PC-3 (cell line): ENCODE results near the gene HS2ST1. TPM values are rescaled to one million over a fixed set of nuclear protein-coding genes. Genes with fewer than 3 reads are reported as not detected.

Source experiments
- ATAC-seq: fragments of 200-7000 bp; cut with Tn5 transposase; 2 replicates; pipeline ENCODE4 v1.9.1; 2020; ENCODE audit warnings: mild to moderate bottlenecking, moderate library complexity
- BruUV-seq: library from RNA; stranded (reverse); fragments of 400-500 nt; replicated peaks from 2 replicates; lab custom pipeline; 2021; lab: Mats Ljungman, UMichigan
- CTCF ChIA-PET: fragments of 300-600 bp; sonication (Branson Sonifier 250); formaldehyde crosslinking; loops from one replicate; lab custom pipeline; 2022; ENCODE audit warnings: antibody characterized with exemption; lab: Charles Lee
- POLR2A ChIA-PET: fragments of 300-600 bp; sonication (Branson Sonifier 250); formaldehyde crosslinking; loops from one replicate; lab custom pipeline; 2022; ENCODE audit warnings: antibody characterized with exemption; ENCODE audit not compliant: unreplicated experiment; lab: Charles Lee
- DNase-seq: peaks from one replicate; pipeline ENCODE4 v3.0.0-alpha.2; 2015
- H2AFZ ChIP-seq: fragments of 300-600 bp; sonication (generic); 2 replicates; pipeline ENCODE4 v1.6.0; 2016; ENCODE audit warnings: antibody characterized with exemption, low read length
- H3F3A ChIP-seq: fragments of 300-600 bp; sonication (generic); one replicate; pipeline ENCODE4 v1.6.0; 2017; ENCODE audit warnings: antibody characterized with exemption, low read length, control low read depth, mild to moderate bottlenecking; ENCODE audit not compliant: unreplicated experiment
- H3K27ac ChIP-seq: fragments of 300-600 bp; sonication (generic); 2 replicates; pipeline ENCODE4 v1.5.1; 2016; ENCODE audit warnings: mild to moderate bottlenecking, low read length
- H3K27me3 ChIP-seq: fragments of 300-600 bp; sonication (generic); 2 replicates; pipeline ENCODE4 v1.6.1; 2016; ENCODE audit warnings: low read length, mixed read lengths
- H3K36me3 ChIP-seq: fragments of 300-600 bp; sonication (generic); 2 replicates; pipeline ENCODE4 v1.6.1; 2016; ENCODE audit warnings: low read depth, mixed run types, low read length, mixed read lengths
- H3K4me1 ChIP-seq: fragments of 300-600 bp; sonication (generic); 2 replicates; pipeline ENCODE4 v1.5.1; 2016; ENCODE audit warnings: low read length; ENCODE audit not compliant: insufficient read depth
- H3K4me2 ChIP-seq: fragments of 300-600 bp; sonication (generic); 2 replicates; pipeline ENCODE4 v1.6.0; 2016; ENCODE audit warnings: low read length
- H3K4me3 ChIP-seq: fragments of 300-600 bp; sonication (generic); 2 replicates; pipeline ENCODE4 v1.5.1; 2016; ENCODE audit warnings: mild to moderate bottlenecking, low read length, mixed read lengths
- H3K79me2 ChIP-seq: fragments of 300-600 bp; sonication (generic); 2 replicates; pipeline ENCODE4 v1.6.1; 2017; ENCODE audit warnings: low read length, mixed read lengths
- H3K9ac ChIP-seq: fragments of 300-600 bp; sonication (generic); 2 replicates; pipeline ENCODE4 v1.6.0; 2016; ENCODE audit warnings: mild to moderate bottlenecking, low read length
- H3K9me2 ChIP-seq: fragments of 300-600 bp; sonication (generic); replicated peaks from 2 replicates; pipeline ENCODE4 v1.6.1; 2016; ENCODE audit warnings: mixed run types, low read length, mixed read lengths
- H3K9me3 ChIP-seq: fragments of 300-600 bp; sonication (generic); 2 replicates; pipeline ENCODE4 v1.6.1; 2016; ENCODE audit warnings: low read length, mixed read lengths
- H4K20me1 ChIP-seq: fragments of 300-600 bp; sonication (generic); 2 replicates; pipeline ENCODE4 v1.6.1; 2016; ENCODE audit warnings: low read length, mixed read lengths
- EZH2 ChIP-seq: fragments of 300-600 bp; sonication (generic); IDR thresholded peaks from one replicate; pipeline ENCODE4 v1.6.1; 2017; ENCODE audit warnings: antibody characterized with exemption, mild to moderate bottlenecking, low read length; ENCODE audit not compliant: unreplicated experiment
- EZH2phosphoT487 ChIP-seq: fragments of 300-600 bp; sonication (generic); IDR thresholded peaks from 2 replicates; pipeline ENCODE4 v1.6.1; 2018; ENCODE audit warnings: mild to moderate bottlenecking, antibody characterized with exemption, low read length, borderline replicate concordance
- intact Hi-C: fragments of 100-400 bp; cut with micrococcal nuclease; formaldehyde crosslinking; loops from 2 replicates; pipeline ENCODE4 v1.9.0; 2023
- total RNA-seq: library from RNA; depleted of rRNA; stranded (reverse); fragments of >200 nt; gene quantifications from 2 replicates; pipeline ENCODE4 v1.2.3, GENCODE V29; 2014
- TF ChIP-seq, protein P1 (sequence below): fragments of 300-600 bp; sonication (generic); conservative IDR thresholded peaks from 2 replicates; pipeline ENCODE4 v1.5.1; 2017; ENCODE audit warnings: antibody characterized with exemption, low read depth, mild to moderate bottlenecking, low read length

The HS2ST1 gene
- total RNA-seq, 1 experiment from 2014 or later = 15.3 TPM

DNA sequence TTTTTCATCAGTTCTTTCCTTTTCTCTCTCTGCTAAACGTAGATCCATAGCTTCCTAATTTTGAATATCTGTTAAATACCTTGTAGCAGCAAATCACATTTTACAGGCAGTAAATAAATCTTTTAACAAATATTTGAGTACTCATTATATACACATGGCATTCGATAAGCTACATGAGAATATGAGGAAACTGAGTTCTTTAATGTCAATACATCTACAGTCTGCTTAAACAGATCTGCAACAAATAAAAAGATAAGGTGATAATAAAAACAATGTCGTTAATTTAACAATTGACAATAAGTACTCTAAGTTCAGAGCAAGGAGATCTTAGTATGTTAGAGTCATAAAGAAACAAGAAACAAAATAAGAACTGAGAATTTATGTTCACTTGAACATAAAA lies 43.4 kb upstream of the HS2ST1 start:
- Histone ChIP-seq H3K4me2 (peak overlapping the region; percentile 57; the same call in 1 of the 2 replicates), H3K27me3 (no peaks in the 10 kb centered on the region), H3K27ac (peak overlapping the region; percentile 53; the same call in 1 of the 2 replicates), H3K4me1 (peaks cover 21% of the 10 kb centered on the region), H3K9ac (no peak overlapping the region), H3K79me2 (0 out of 2 replicates have a peak, but pooled peaks cover 3% of the 10 kb centered on the region), H3K9me2 (no peaks in the 10 kb centered on the region), H3K36me3 (no peaks in the 10 kb centered on the region), H3K9me3 (no peaks in the 10 kb centered on the region), H4K20me1 (no peaks in the 10 kb centered on the region), H3K4me3 (no peak overlapping the region), H2AFZ (no peak overlapping the region), H3F3A (no peaks in the 10 kb centered on the region)
- ChIA-PET CTCF (no interaction called here), POLR2A (no interaction called here)
- TF ChIP-seq, protein P1, sequence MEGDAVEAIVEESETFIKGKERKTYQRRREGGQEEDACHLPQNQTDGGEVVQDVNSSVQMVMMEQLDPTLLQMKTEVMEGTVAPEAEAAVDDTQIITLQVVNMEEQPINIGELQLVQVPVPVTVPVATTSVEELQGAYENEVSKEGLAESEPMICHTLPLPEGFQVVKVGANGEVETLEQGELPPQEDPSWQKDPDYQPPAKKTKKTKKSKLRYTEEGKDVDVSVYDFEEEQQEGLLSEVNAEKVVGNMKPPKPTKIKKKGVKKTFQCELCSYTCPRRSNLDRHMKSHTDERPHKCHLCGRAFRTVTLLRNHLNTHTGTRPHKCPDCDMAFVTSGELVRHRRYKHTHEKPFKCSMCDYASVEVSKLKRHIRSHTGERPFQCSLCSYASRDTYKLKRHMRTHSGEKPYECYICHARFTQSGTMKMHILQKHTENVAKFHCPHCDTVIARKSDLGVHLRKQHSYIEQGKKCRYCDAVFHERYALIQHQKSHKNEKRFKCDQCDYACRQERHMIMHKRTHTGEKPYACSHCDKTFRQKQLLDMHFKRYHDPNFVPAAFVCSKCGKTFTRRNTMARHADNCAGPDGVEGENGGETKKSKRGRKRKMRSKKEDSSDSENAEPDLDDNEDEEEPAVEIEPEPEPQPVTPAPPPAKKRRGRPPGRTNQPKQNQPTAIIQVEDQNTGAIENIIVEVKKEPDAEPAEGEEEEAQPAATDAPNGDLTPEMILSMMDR = no peak
- no peak for TF ChIP-seq EZH2
- TF ChIP-seq EZH2phosphoT487 = no peak
- no TSS peak for BruUV-seq
- intact Hi-C loops = loop anchor here (5.0 kb wide), 1 partner anchor 41 kb away; the partner anchor contains the start of genes HS2ST1 and SELENOF
- DNase-seq = no peak
- ATAC-seq = no peak

DNA sequence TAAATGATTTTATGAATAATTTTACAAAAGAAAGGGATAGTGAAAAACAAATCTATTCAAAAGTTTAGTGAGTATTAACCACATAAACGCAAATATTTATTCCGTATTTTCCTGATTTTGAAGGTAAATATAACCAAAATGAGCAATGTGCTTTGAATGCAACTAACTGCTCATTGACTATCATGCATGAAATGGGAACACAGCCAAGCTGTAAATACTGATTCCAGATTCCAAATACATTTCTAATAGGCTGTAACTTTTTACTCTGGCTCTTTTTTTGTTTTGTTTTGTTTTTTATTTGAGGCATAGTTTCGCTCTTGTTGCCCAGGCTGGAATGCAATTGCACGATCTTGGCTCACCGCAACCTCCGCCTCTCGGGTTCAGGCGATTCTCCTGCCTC lies 42.3 kb upstream of the HS2ST1 start:
- no peak for TF ChIP-seq EZH2phosphoT487
- TF ChIP-seq, protein P1 = no peak
- no peak for TF ChIP-seq EZH2
- H2AFZ ChIP-seq = 0 out of 2 replicates have a peak overlapping the region, but pooled peaks have one; percentile 16
- H4K20me1 ChIP-seq = no peaks in the 10 kb centered on the region
- intact Hi-C loops = loop anchor here (5.0 kb wide), 1 partner anchor 40 kb away; the partner anchor contains the start of genes HS2ST1 and SELENOF
- DNase-seq = peak; percentile 90
- H3K4me1 ChIP-seq = peaks cover 21% of the 10 kb centered on the region
- H3F3A ChIP-seq = no peaks in the 10 kb centered on the region
- no peak overlapping the region for H3K9ac ChIP-seq
- H3K4me2 ChIP-seq = peak overlapping the region; percentile 57
- H3K27ac ChIP-seq = peak overlapping the region; percentile 53
- ChIA-PET POLR2A (interaction anchor here (0.6 kb wide), 1 partner anchor 22 kb away, joined by 5 read pairs; no protein-coding TSS in a partner anchor), CTCF (interaction anchor here (0.6 kb wide), 2 partner anchors 40 to 170 kb away, joined by 3 to 5 read pairs; no protein-coding TSS in a partner anchor)
- H3K79me2 ChIP-seq = 0 out of 2 replicates have a peak, but pooled peaks cover 3% of the 10 kb centered on the region
- no peaks in the 10 kb centered on the region for H3K9me2 ChIP-seq
- 0 out of 2 replicates have a peak, but pooled peaks cover 1% of the 10 kb centered on the region for H3K36me3 ChIP-seq
- ATAC-seq = peak; percentile 65
- H3K27me3 ChIP-seq = no peaks in the 10 kb centered on the region
- H3K9me3 ChIP-seq = no peaks in the 10 kb centered on the region
- no TSS peak for BruUV-seq
- H3K4me3 ChIP-seq = peak overlapping the region; percentile 57

DNA sequence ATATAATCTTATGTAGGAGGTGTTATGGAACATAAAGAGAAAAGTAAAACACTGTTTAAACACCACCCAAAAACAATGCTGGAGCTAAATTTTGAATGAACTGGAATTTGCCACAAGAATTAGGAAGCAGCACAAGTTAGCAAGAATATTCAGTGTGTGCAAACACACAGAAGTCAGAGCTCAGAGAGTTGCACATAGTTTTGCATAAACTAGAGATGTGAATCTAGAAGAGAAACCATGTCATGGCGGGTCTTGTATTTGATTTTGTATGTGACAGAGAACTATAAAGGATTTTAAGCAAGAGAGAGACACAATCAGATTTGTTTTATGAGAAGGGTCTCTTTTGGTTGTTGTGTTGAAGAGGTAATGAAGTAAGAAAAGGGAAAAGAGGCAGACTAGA lies 38.7 kb upstream of the HS2ST1 start:
- no peak overlapping the region for H2AFZ ChIP-seq

More for the DNA sequence above, 38.7 kb upstream of the HS2ST1 start:
- H3K9me3 ChIP-seq = no peaks in the 10 kb centered on the region
- H3K9me2 ChIP-seq = no peaks in the 10 kb centered on the region
- H3K27ac ChIP-seq = no peak overlapping the region
- TF ChIP-seq EZH2 (no peak), EZH2phosphoT487 (no peak)
- TF ChIP-seq, protein P1 = no peak
- H3K4me1 ChIP-seq = peaks cover 20% of the 10 kb centered on the region
- H4K20me1 ChIP-seq = no peaks in the 10 kb centered on the region
- no peaks in the 10 kb centered on the region for H3F3A ChIP-seq
- H3K4me3 ChIP-seq = no peak overlapping the region
- ChIA-PET CTCF (no interaction called here), POLR2A (no interaction called here)
- 0 out of 2 replicates have a peak, but pooled peaks cover 3% of the 10 kb centered on the region for H3K79me2 ChIP-seq
- no peak overlapping the region for H3K9ac ChIP-seq
- H3K27me3 ChIP-seq = no peaks in the 10 kb centered on the region
- H3K4me2 ChIP-seq = no peak overlapping the region
- peaks cover 2% of the 10 kb centered on the region; the same call in 1 of the 2 replicates for H3K36me3 ChIP-seq
- ATAC-seq (no peak), DNase-seq (no peak)
- BruUV-seq = no TSS peak
- intact Hi-C loops = no loop called here
